ENCODE data around the gene URI1. TPM values are rescaled to one million over a fixed set of nuclear protein-coding genes. Genes with fewer than 3 reads are reported as not detected.

URI1 gene
- total and polyA plus RNA-seq, 2 donors (not counting 1 experiment from before 2014, with no cell fraction given) = 21.3 to 54.2 TPM

- no peak for DNase-seq
- H4K20me1 ChIP-seq (ENCODE audit: control insufficient read depth, insufficient read depth, low read length, poor library complexity, severe bottlenecking) = peaks cover 12% of the 10 kb centered on the region
- H3K9ac ChIP-seq (ENCODE audit: low read length) = no peak overlapping the region
- WGBS (ENCODE audit: insufficient coverage) = 90% methylated on average over 1 of the region's 1 CpG
- no peak overlapping the region for H3K4me3 ChIP-seq (ENCODE audit: control extremely low read depth in 1 of 5, extremely low read depth in 1 of 5, insufficient read depth in 1 of 5, low read depth in 2 of 5, low read length in 4 of 5)
- no peak overlapping the region for H2AFZ ChIP-seq (ENCODE audit: insufficient read depth, low read depth, low read length, poor library complexity, severe bottlenecking)
- intact Hi-C loops (cut with micrococcal nuclease) = loop anchor here (5.0 kb wide), 1 partner anchor 267 kb away; no protein-coding TSS in a partner anchor
- H3K27me3 ChIP-seq (replicated peaks in 1 of 4; ENCODE audit: control extremely low read depth in 1 of 4, control insufficient read depth in 3 of 4, insufficient read depth in 4 of 4, low read length in 3 of 4) = peaks cover 0 to 3% (median 2%) of the 10 kb centered on the region in 4 experiments
- ChIA-PET POLR2A (no interaction called here), CTCF (no interaction called here)
- no peak for TF ChIP-seq CTCF (IDR thresholded peaks at IDR 0.05)
- no peak for TF ChIP-seq EZH2 (IDR thresholded peaks at IDR 0.05; ENCODE audit: borderline replicate concordance, insufficient read depth, low read depth, low read length, poor library complexity, severe bottlenecking)
- H3K4me1 ChIP-seq (ENCODE audit: control insufficient read depth in 2 of 2, insufficient read depth in 2 of 2, low read length in 2 of 2) = peaks cover 15 to 28% of the 10 kb centered on the region in 2 donors
- no peak overlapping the region for H3K4me2 ChIP-seq (replicated peaks; ENCODE audit: low read depth, low read length, poor library complexity, severe bottlenecking)
- H3K27me3 Mint-ChIP-seq = peaks cover 13% of the 10 kb centered on the region
- no peak overlapping the region for H3K27ac Mint-ChIP-seq
- no peak overlapping the region for H3K27ac ChIP-seq (ENCODE audit: low read length in 2 of 2)
- peaks cover 0 to 13% (median 3%) of the 10 kb centered on the region in 3 donors for H3K9me3 ChIP-seq (ENCODE audit: control extremely low read depth in 1 of 3, control insufficient read depth in 2 of 3, insufficient read depth in 1 of 3, low read length in 2 of 3)
- peaks cover 0 to 1% of the 10 kb centered on the region in 2 experiments for H3K36me3 ChIP-seq (replicated peaks in 1 of 2; ENCODE audit: control extremely low read depth in 1 of 2, control insufficient read depth in 1 of 2, extremely low read depth in 1 of 2, insufficient read depth in 2 of 2, low read length in 1 of 2)
- ATAC-seq (ENCODE audit: low read depth) = no peak
- H3K4me3 Mint-ChIP-seq = no peak overlapping the region
- peaks cover 25% of the 10 kb centered on the region for H3K4me1 Mint-ChIP-seq
- peaks cover 37% of the 10 kb centered on the region for H3K79me2 ChIP-seq (ENCODE audit: control insufficient read depth, insufficient read depth, low read length)
- H3K9me3 Mint-ChIP-seq (ENCODE audit: insufficient read depth) = peaks cover 6% of the 10 kb centered on the region
Measured at GRCh38 chr19:29939628-29940027, 2.4 kb upstream of the URI1 start.

- TF ChIP-seq CTCF (IDR thresholded peaks at IDR 0.05) = no peak
- TF ChIP-seq EZH2 (IDR thresholded peaks at IDR 0.05; ENCODE audit: borderline replicate concordance, insufficient read depth, low read depth, low read length, poor library complexity, severe bottlenecking) = no peak
- Histone ChIP-seq H3K27me3 (replicated peaks in 1 of 4; ENCODE audit: control extremely low read depth in 1 of 4, control insufficient read depth in 3 of 4, insufficient read depth in 4 of 4, low read length in 3 of 4) (peaks cover 0 to 3% (median 1%) of the 10 kb centered on the region in 4 experiments), H3K79me2 (ENCODE audit: control insufficient read depth, insufficient read depth, low read length) (peaks cover 51% of the 10 kb centered on the region), H3K9ac (ENCODE audit: low read length) (no peak overlapping the region), H3K4me2 (replicated peaks; ENCODE audit: low read depth, low read length, poor library complexity, severe bottlenecking) (peak overlapping the region; percentile 84), H3K27ac (ENCODE audit: low read length in 2 of 2) (no peak overlapping the region), H3K36me3 (replicated peaks in 1 of 2; ENCODE audit: control extremely low read depth in 1 of 2, control insufficient read depth in 1 of 2, extremely low read depth in 1 of 2, insufficient read depth in 2 of 2, low read length in 1 of 2) (peaks cover 0 to 1% of the 10 kb centered on the region in 2 experiments), H4K20me1 (ENCODE audit: control insufficient read depth, insufficient read depth, low read length, poor library complexity, severe bottlenecking) (peaks cover 22% of the 10 kb centered on the region), H3K9me3 (ENCODE audit: control extremely low read depth in 1 of 3, control insufficient read depth in 2 of 3, insufficient read depth in 1 of 3, low read length in 2 of 3) (peaks cover 0 to 6% (median 0%) of the 10 kb centered on the region in 3 donors), H2AFZ (ENCODE audit: insufficient read depth, low read depth, low read length, poor library complexity, severe bottlenecking) (no peak overlapping the region), H3K4me1 (ENCODE audit: control insufficient read depth in 2 of 2, insufficient read depth in 2 of 2, low read length in 2 of 2) (peaks cover 15 to 30% of the 10 kb centered on the region in 2 donors), H3K4me3 (ENCODE audit: control extremely low read depth in 1 of 5, extremely low read depth in 1 of 5, insufficient read depth in 1 of 5, low read depth in 2 of 5, low read length in 4 of 5) (peak overlapping the region in 1 of 5 experiments; percentile 96)
- no peak overlapping the region for H3K27ac Mint-ChIP-seq
- CTCF ChIA-PET = interaction anchor here (0.8 to 2.9 kb wide), 5 partner anchors 26 to 335 kb away, joined by 3 to 10 read pairs (median 4); partner anchors contain the start of genes PLEKHF1 and POP4
- POLR2A ChIA-PET = interaction anchor here (0.7 kb wide), 1 partner anchor 335 kb away, joined by 5 read pairs; the partner anchor contains the start of gene POP4
- peaks cover 13% of the 10 kb centered on the region for H3K27me3 Mint-ChIP-seq
- 94% methylated on average over 6 of the region's 9 CpGs for WGBS (ENCODE audit: insufficient coverage)
- intact Hi-C loops (cut with micrococcal nuclease) = loop anchor here (5.0 kb wide), 1 partner anchor 269 kb away; no protein-coding TSS in a partner anchor
- peak overlapping the region; percentile 51 for H3K4me3 Mint-ChIP-seq
- peaks cover 34% of the 10 kb centered on the region for H3K4me1 Mint-ChIP-seq
- DNase-seq = no peak
- H3K9me3 Mint-ChIP-seq (ENCODE audit: insufficient read depth) = peaks cover 6% of the 10 kb centered on the region
- no peak for ATAC-seq (ENCODE audit: low read depth)
Measured at GRCh38 chr19:29940971-29941585, 961 bp upstream of the URI1 start.
